GM19240 (cell line): ENCODE data around the gene WDR75.
"Not testable (repeated sequence)": the region's sequence is repeated elsewhere in the genome, so short reads cannot be mapped to it uniquely, and the experiment has no call there.

ENCODE experiments used
- DNase-seq: peaks from one replicate; pipeline ENCODE4 v3.0.0; 2011; ENCODE audit warnings: low spot score; ENCODE audit not compliant: insufficient read length

WDR75 gene

DNA sequence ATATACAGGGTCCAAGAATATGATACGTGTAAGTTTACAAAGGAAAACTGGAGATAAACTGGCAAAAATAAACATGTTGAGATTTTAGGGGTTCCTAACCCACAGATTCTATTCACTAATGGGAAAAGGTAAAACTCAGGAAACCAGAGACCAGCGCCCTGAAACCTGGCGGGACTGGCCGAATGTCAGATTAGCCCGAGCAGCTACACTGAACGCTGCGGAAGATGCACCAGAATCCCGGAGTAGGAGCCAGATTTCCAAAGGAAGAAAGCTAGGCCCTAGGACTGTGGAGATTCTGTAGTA lies 679 bp upstream of the WDR75 start:
- no peak for DNase-seq

DNA sequence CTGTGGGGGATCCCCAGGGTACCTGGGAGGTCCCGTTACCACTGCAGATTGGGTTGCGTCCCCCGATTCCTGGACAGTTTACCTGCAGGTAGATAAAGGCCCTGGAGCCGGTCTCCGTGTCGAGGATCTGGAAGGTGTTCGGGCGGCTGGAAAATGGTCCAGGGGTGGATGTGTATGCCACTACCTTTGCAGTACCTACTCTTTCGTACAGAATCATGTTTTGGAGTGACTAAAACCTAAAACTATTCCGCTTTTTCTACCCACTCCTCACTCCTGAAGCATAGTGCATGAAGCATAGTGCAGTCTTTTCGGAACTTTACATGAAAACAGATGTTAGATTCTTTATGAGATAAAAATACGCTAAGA lies 418 bp downstream of the WDR75 start:
- DNase-seq: no peak

- no peak for DNase-seq
Observed at GRCh38 chr2:189442468-189442867, 1.2 kb downstream of the WDR75 start.

GRCh38 chr2:189444322-189444721 lies 3.0 kb downstream of the WDR75 start:
- DNase-seq: no peak

DNA sequence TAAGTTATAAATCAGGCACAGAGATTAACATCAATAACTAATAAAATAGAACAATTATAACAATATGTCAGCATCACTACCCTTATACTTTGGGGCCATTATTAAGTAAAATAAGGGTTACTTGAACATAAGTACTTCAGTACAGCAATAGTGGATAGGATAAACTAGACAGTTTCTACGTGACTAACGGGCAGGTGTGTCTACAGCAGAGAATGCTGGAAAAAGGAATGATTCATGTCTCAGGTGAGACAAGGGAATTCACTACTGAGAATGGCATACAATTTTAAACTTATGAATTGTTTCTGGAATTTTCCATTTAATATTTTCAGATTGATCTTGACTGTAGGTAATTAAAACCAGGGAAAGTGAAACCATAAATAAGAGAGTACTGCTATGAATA lies 5.5 kb downstream of the WDR75 start:
- no peak for DNase-seq

- no peak for DNase-seq
Observed at GRCh38 chr2:189454009-189454408, 12.7 kb downstream of the WDR75 start.

- no peak for DNase-seq
Observed at GRCh38 chr2:189465076-189465475, 23.8 kb downstream of the WDR75 start.

GRCh38 chr2:189465478-189465877 lies 24.2 kb downstream of the WDR75 start:
- DNase-seq: no peak

DNA sequence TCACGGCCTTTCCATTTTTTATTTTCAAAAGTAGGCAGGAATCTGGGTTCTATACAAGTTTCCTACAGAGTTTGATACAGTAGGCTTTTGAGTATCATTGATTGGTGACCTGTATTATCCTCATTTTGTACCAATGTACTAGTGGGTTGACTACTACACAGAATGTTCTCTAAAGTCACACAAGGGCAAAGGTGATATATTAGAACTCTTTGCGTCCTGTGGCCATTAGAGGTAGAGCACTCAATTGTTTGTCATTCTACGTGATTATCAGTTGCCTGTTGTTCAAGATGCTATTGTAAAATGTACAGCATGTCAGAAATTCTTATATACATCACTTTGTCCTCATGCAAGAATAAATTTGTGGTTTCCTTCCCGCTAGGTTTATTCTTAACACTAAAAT lies 24.8 kb downstream of the WDR75 start:
- DNase-seq: no peak

DNA sequence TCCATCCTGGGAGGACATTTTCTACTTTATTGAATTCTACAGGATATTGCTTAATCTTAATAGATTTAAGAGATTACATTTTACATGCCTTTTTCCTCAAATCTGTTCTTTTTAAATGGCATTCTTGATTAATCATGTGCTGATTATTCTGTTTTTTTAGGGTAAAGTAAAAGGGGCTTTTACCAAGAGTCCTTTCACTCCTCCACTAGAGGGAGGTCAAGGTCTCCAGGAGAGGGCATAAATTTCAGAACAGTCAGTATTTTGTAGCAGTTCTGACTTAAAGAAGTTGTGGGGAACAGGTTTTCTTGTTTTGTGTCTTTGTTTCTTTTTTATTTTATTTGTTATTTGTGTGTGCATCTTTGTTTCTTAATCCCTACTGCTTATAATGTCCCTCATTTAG lies 25.4 kb downstream of the WDR75 start:
- no peak for DNase-seq

- no peak for DNase-seq
Observed at GRCh38 chr2:189467160-189467559, 25.9 kb downstream of the WDR75 start.

DNA sequence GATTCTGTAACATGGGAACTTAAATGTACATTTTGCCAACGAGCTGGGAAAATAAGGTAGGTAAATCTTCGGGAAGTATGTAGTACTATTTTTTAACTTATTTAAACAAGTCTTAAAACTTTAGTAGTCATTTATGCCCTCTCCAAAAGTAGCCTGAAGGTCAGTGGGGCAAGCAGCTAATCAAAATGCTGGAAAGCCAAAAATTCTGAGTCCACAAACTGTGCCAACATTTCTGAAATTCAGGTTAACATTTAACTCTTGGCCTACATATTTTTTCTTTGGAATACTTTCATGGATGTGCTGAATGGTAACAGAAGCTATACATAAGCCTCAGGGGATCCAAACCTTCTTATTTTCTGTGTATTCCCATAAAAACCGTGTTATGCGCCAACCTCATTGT lies 26.3 kb downstream of the WDR75 start:
- DNase-seq: no peak

- no peak for DNase-seq
Observed at GRCh38 chr2:189474526-189474925, 33.3 kb downstream of the WDR75 start.

DNA sequence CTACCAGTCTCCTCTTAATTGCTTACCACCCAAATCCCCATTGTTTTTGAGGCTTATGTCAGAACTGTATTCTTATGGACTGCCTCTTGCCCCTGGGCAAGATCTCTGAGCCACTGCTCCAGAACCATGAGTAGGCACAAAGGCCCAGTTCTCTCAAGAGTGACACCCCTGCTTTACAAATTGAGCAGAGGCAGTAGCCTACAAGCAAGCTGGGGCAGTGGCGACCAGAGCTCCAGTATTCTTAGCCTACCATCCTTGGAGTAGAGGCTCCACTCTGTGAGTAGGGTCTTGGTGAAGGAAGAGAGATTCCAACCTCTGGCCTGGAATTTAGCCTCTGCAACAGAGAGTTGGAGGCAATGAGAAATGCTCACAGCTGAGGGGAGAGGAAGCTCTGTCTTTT lies 36.5 kb downstream of the WDR75 start:
- DNase-seq: no peak

- not testable (repeated sequence) for DNase-seq
Observed at GRCh38 chr2:189478289-189478688, 37.0 kb downstream of the WDR75 start.

- DNase-seq: no peak
Observed at GRCh38 chr2:189481071-189481470, 39.8 kb downstream of the WDR75 start.

- no peak for DNase-seq
Observed at GRCh38 chr2:189483571-189483970, 42.3 kb downstream of the WDR75 start.

DNA sequence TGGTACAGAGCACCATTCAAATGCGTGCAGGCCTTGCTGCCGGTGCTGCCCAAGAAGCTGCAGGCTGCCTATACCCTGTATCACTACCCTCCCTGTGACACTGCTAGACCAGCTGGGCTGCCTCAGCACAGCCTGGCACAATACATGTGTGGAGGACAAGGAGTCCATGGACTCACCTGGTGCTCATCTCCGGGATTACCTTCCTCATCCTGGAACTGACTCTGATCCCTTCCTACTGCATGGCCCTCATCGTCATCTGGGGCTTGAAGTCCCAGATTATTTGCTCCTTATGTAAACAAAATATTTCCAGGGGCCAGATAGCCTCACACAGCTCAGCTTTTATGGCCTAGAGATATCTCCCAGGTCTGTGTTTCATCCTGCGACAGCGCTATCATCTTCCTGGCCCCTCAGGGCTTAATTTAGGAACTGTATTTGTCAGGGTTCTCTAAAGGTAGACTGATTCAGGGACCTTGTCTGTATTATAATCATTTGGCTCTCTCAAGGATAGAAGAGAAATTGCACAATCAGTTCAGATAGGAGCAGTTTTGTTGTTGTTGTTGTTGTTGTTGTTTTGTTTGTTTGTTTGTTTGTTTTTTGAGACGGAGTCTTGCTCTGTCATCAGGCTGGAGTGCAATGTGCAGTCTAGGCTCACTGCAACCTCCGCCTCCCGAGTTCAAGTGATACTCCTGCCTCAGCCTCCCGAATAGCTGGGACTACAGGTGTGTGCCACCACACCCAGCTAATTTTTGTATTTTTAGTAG lies 42.9 kb downstream of the WDR75 start:
- no peak for DNase-seq

- no peak for DNase-seq
Observed at GRCh38 chr2:189485146-189485545, 43.9 kb downstream of the WDR75 start.

DNA sequence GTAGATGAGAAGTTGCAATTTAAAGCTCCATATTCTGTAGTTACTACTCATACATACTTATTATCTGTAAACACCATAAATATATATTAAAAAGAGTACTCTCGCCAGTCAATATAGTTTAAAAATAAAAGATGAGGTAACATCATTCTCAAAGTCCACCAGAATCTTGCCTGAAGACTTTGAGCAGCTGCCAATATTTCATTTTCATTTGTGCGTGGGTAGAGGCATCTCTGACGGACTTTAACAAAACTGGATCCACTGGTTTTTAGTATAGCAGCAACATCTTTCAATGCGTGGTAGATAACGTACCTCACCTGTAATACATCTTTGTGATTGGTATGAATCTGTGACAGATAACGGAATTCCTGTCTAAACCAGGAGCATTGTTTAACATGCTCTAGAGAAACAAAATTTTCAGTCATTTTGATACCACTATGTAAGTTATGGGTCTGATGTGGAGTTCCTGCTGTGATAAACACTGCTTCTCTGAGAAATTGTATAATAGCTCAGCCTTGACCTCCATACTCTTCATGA lies 45.0 kb downstream of the WDR75 start:
- DNase-seq: no peak

DNA sequence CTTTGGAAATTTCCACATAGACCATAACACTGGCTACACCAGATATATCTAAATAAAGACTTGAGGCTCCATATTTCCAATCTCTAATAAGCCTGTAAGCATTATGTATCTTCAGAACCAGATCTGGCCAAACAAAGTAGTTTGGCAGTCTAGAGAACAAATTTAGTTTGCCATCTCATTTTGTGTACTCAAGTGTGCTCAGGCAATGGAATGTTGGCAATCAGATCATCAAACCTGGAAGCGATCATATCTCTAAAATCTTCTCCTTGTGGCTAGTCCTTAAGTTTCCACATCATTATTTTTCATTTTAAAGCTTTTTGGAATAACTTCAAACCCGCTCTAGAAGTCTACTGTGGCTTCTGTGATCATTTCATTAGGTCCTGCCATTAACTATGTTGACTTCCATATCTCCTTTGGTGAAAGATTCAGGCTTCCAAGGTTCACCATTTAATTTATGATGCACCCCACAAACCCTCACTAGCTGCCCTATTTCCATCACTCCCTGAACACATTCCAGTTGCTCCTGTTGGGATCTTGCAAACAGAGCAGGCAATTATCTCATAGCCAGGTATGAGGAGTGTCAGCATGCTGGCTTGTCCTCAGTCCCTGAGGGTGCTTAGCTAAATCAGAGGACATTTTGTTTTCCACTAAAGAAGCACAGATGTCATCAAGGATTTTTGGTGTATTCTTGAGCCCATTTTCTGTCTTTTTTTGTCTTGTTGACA lies 46.2 kb downstream of the WDR75 start:
- DNase-seq: no peak

- no peak for DNase-seq
Observed at GRCh38 chr2:189488008-189488310, 46.7 kb downstream of the WDR75 start.

DNA sequence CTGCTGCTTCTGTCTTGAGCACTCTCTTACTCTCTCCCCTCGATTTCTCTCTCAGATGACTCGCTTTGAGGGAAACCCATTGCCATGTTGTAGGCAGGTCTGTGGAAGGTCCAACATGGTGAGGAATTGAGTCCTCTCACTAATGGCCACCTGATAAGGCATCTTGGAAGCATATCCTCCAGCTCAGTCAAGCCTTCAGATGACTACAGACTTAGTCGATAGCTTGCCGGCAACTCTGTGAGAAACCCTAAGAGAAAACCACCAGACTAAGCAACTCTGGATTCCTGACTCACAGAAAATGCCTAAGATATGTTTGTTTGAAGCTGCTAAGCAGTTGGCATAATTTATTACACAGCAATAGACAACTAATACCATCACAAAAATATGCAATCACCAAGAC lies 51.2 kb downstream of the WDR75 start:
- no peak for DNase-seq
